OCI-M2 (cell line): ENCODE measurements around the gene PPP4R1.

Source experiments
- DNase-seq: peaks from one replicate; lab custom pipeline; 2025; ENCODE audit not compliant: unreplicated experiment; lab: John Stamatoyannopoulos, UW

PPP4R1 gene

DNA sequence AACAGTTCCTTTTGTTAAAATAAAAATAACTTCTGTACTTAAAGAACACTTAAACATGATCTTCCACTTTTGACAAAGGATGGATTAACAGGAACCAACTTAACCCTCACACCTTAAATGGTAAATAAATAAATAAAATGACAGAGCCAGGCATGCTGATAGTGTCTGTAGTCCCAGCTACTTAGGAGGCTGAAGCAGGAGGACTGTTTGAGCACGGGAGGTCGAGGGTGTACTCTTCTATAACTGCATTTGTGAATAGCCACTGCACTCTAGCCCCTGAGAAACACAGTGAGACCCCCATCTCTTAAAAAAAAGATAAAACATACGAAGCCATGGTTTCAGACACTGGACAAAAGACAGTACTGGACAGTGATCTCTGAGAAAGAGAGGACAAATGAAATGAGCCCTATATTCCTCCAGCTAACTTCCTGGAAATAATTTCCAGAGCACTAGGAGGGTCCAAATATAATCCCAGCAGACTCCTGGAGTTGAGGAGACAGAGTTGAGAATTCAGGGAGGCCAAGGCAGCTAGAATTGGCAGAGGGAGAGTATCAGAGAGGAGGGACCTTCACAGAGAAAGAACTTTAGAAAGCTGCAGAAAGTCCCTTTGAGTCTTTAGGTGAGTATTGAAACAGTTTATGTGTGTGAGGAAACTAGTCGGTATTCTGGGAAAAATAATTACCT lies 17.4 kb downstream of the PPP4R1 start:
- no peak for DNase-seq

DNA sequence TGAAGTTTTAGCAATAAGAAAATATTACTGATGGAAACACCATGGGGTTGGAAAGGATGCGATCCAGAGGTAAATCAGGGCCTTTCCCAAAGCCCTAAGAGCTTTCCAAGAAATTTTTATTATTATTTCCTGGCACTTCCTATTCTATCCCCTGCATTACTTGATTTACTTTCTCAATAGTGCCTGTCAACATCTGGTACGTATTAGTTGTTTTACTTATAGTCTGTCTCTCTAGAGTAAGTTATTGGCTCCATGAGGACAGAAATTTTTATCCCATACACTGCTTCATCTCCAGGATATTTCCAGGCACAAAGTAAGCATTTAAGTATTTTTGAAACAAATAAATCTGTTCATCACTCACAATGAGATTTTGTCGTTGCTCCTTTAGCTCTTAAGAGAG lies 18.1 kb downstream of the PPP4R1 start:
- no peak for DNase-seq

DNA sequence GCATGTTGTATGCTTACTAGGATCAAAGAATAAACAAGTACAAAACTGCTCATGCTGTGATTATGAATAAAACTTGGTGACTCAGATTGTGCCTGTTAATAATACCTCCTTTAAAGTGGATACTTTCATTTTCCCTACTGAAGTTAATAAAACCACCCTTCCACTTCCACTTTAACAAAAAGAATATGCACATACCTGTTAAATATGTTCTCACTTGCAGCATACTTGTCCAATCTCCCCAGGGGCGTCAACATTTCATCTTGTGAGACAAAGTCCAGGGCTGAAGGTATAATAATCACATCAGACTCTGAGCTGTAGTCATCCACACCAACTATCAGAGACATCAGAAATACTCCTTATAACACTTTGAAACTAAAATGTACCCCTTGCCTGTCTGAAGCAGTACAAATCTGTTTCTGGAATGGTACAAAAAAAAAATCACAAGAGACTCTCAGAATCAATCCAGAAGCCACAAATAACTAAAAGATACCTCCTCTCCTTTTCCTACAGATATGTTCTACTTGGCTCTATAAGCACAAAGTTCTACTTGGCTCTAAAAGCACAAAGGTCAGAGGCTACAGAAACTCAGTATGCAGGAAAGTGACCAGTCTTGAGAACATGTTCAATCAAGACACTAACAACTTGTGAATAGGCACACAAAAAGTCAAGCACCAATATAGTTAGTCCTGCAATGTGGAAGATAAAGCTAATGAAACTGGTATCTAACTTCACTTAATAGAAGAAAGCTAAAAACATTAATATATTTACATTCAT lies 19.3 kb downstream of the PPP4R1 start:
- no peak for DNase-seq

DNA sequence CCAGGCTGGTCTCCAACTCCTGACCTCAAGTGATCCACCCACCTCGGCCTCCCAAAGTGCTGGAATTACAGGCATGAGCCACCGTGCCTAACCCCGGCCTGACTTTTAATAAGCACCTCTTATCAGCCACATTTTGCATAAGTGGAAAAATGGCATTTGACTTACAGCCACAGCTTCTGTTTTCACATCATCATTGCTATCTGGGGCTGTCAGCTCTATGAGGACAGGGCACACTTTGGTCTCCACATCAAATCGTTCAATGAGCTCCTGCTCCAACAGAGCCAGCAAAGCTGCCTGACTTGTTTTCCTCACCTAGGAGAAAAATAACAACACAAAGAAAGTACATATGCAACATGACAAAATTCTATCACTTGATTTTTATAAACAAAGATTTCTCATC lies 26.4 kb downstream of the PPP4R1 start:
- no peak for DNase-seq

GRCh38 chr18:9586814-9587213 lies 27.5 kb downstream of the PPP4R1 start:
- no peak for DNase-seq

DNA sequence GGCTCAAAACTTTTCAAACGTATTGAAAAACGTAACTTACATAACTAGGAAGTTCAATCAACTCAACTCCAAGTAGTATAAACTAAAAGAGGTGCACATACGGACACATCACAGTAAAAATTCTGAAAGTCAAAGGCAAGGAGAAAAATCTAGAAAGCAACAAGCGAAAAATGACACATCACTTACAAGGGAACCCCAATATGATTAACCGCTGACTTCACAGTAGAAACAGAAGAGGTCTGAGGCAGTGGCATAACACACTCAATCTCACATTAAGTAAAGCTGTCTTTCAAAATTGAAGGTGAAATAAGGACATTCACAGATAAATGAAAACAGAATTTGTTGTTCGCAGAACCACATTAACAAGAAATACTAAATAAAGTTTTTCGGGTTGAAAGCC lies 32.7 kb downstream of the PPP4R1 start:
- no peak for DNase-seq

GRCh38 chr18:9578306-9578705 lies 36.1 kb downstream of the PPP4R1 start:
- DNase-seq, result no peak

DNA sequence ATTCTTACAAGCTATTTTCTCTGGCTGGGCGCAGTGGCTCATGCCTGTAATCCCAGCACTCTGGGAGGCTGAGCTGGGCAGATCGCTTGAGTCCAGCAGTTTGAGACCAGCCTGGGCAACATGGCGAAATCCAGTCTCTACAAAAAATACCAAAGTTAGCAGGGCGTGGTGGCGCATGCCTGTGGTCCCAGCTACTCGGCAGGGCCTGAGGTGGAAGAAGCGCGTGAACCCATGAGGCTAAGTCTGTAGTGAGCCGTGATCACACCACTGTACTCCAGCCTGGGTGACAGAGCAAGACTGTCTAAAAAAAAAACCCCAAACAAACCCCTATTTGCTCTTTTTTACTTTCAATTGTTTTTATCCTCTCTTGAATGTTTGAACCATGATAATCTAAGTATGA lies 37.0 kb downstream of the PPP4R1 start:
- no peak for DNase-seq

- DNase-seq, result peak; percentile 4
Measured at GRCh38 chr18:9575558-9575957, 38.8 kb downstream of the PPP4R1 start.

DNA sequence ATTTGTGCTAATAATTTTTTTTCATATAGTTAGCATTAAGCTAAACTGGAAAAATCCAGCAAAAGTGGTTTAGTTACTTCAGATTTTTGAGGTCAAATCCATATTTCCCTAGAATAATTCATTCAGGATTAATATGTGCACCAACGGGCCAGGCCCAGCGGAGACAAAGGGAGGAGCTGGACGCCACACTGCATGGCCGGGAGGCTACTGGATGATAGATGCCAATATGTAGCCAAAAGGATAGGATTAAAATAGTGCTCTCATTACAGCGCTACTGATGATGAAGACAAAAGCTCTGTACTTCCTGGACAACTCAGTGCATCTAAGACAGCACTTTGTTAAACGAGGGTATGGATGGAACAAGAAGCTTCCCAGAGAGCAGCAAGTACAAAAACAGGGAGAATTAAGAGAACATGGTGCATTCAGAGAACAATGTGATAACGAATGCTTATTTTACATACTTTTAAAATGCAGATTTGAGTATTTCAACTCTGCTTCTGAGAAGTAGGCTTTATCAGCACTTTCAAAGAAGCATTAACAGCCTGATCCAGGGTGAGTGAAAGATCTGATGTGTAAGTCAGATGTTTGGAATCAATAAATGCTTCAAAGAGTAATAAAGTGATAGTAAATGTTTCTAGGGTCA lies 39.8 kb downstream of the PPP4R1 start:
- DNase-seq, result no peak

- no peak for DNase-seq
Measured at GRCh38 chr18:9571546-9571945, 42.8 kb downstream of the PPP4R1 start.

DNA sequence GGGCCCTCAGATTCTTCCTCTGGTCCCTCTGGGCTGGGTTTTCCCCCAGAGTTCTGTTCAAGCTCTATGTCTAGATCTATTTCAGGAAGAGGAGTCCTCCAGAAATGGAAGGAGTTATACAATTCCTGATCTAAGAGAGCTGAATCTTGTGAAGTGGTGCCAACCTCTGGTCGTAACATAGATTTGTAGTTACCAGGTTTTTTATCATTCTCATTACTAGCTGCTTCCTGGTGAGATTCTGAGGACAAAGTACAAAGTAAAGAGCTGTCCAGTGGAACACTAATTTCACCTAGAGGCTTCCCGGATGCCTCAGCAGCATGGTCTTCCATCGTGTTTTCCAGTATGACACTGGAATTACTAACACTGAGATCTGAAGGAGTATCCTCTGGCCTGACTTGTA lies 44.1 kb downstream of the PPP4R1 start:
- no peak for DNase-seq

DNA sequence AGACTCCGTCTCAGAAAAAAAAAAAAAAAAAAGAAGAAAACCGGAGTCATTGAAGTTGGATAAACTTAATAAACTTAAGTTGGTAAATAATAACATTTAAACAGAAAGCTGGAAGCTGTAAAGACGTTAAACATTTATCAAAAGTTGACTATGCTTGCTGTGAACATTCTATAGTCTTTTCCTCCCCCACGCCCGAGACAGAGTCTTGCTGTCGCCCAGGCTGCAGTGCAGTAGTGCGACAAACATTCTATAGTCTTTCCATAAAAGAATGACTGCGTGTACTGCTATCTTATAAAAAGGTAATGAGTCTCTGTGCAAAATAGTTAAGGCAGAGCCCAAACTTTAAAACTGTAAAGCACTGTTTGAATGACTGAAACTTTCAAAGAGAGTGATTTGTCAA lies 45.2 kb downstream of the PPP4R1 start:
- no peak for DNase-seq

DNA sequence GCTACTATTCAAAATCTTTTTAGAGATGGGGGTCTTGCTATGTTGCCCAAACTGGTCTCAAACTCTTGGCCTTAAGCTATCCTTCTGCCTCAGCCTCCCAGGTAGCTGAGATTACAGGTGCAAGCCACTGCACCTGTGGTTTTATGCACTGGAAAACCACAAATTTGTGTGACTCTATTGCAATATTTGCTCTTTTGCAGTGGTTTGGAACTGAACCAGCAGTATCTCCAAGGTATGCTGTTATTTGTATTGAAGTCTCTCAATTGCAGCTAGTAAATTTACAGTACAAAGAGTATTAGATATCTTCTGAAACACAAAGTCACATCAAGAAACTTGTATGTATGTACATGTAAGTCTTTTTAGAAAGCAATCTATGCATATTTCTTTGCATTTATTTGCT lies 46.2 kb downstream of the PPP4R1 start:
- DNase-seq, result no peak

GRCh38 chr18:9565407-9565806 lies 49.0 kb downstream of the PPP4R1 start:
- no peak for DNase-seq

DNA sequence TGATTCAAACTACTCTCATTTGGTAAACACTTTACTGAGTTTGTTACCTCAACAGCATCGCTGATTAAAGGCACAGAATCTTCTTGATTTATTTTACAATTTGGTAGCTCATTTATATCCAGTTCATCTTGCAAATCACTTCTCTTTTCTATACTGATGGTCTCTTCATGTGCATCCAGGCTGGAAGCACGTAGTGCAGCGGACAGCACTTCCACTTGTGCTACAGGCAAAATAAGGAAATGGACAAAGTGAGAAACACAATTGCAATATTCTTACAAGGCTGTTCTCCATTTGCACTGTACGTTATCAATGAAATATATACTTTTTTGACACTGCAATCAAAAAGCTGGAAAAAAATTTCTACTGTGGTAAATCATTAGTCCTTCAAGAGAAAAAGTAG lies 51.0 kb downstream of the PPP4R1 start:
- DNase-seq, result no peak

DNA sequence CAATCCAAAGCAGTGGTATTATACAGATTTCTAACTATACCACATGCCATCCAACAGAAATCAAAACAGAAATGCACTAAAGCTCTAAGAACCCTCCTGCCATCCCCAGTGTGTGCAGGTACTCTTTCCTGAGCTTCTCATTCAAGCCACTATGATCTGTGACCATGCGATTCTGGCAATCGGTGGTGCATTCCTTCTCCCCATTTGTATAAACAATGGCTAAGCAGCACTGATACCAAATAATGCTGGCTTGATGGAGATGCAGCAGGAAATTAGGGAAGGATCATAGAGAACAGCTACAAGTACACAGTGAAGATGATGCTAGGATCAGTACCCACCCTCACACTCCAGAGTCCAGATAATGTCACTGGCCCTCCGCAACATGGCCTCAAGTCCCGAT lies 51.8 kb downstream of the PPP4R1 start:
- DNase-seq, result no peak

DNA sequence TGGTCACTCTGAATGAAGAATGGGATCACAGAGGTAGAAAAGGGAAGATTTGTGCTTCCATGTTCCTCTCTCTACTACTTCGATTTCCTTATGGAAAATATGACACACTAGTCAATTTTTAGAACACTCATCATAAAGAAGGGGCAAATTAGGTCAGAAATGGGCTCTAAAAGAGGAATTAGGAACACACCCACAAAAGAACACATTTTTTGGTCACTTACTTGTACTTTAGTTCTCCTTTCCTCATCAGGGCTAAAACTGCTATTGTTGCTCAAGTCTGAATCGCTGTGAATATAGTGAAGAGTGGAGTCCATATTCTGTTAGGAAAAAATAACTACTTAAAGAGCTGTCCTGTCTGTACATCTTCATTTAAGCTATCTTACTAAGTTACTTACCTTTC lies 52.6 kb downstream of the PPP4R1 start:
- no peak for DNase-seq

- DNase-seq, result no peak
Measured at GRCh38 chr18:9559253-9559652, 55.1 kb downstream of the PPP4R1 start.

DNA sequence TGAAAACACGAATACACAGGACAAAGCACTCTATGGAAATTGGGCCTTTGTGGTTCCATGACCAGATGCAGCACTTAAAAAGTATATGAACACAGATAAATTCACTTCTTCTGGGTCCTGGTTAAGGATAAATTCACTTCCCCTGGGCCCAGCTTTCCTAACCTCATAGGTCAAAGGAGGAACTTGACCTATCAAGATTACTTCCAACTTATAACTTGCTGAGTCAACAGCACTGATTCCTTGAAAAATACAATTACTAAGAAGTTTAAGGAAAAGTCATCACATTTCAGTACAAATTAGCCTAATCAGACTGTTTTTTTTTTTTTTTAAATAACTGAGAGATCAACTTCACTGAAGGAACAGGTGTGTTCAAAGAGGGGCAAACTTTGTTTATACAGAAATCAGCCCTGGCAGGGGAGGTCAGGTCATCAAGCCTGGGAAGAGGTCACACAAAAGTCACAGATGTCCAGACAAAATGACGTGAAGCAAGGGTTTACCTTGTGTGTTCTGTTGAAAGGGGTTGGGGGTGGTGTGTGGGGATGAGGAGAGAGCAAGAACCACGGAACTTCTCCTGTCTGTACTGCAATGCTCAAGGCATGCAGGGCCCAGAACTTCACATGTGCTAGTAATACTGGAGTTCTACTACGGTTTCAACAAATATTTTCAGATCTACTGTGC lies 55.8 kb downstream of the PPP4R1 start:
- DNase-seq, result no peak

DNA sequence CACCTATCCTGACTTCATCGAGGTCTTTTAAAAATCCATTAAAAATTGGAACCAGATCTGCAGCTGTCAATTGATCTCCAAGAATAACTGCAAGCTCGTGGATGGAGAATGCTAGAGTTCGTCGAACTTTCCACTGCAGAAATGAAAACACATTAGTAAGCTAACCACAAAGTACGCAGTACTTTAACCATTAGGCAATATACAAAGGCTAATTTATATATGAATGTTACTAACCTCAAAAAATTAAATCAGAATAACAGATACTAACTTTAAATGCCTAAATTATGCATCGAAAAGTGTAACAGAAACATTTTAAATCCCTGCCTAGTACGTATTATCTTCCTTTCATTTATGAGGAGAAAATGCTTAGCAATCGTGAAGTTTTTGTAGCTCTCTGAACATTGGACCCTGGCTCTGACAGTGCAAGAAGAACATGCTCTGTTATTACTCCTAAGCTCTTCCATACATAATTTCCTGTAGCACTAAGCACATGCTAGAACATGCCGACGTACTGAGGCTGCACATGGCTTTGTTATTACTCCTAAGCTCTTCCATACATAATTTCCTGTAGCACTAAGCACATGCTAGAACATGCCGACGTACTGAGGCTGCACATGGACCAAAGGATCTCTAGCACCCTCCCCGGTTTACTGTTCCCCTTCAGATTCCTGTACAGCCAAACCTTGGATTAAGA lies 57.0 kb downstream of the PPP4R1 start:
- DNase-seq, result no peak
